SU-DHL-6 (cell line): ENCODE results near the gene CCDC28A.

Experiments used
- EZH2phosphoT487 ChIP-seq: fragments of 200-600 bp; sonication (generic), shearing (Covaris generic); conservative IDR thresholded peaks from 2 replicates; pipeline ENCODE4 v1.6.1; 2018; ENCODE audit warnings: mild to moderate bottlenecking, antibody characterized with exemption, low read length, moderate library complexity, mixed read lengths
- TF ChIP-seq, protein P1 (sequence below): fragments of 200-600 bp; sonication (generic); IDR thresholded peaks from one replicate; pipeline ENCODE4 v1.5.1; 2017; ENCODE audit warnings: antibody characterized with exemption, mild to moderate bottlenecking, low read length, moderate library complexity; ENCODE audit not compliant: insufficient read depth, poor library complexity, severe bottlenecking

DNA sequence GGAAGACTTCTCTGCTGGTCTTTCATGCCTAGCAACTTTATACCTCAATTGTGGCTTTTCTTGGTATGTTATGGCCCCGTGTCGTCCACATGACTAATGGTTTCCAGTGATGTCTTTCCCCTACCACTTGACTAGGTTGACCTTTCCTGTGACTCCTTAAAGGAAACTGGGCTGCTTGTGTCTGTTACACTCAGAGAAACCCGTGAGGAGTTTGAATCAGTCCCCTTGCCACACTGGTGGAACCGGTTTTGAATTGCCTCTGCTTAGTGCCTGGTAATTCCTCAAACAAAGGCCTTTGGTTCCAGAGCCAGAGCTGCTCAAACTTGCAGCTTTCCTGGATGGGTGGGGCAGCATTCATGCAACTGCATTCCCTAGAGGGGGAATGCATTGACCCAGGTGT lies 44.2 kb downstream of the CCDC28A start:
- TF ChIP-seq, protein P1, sequence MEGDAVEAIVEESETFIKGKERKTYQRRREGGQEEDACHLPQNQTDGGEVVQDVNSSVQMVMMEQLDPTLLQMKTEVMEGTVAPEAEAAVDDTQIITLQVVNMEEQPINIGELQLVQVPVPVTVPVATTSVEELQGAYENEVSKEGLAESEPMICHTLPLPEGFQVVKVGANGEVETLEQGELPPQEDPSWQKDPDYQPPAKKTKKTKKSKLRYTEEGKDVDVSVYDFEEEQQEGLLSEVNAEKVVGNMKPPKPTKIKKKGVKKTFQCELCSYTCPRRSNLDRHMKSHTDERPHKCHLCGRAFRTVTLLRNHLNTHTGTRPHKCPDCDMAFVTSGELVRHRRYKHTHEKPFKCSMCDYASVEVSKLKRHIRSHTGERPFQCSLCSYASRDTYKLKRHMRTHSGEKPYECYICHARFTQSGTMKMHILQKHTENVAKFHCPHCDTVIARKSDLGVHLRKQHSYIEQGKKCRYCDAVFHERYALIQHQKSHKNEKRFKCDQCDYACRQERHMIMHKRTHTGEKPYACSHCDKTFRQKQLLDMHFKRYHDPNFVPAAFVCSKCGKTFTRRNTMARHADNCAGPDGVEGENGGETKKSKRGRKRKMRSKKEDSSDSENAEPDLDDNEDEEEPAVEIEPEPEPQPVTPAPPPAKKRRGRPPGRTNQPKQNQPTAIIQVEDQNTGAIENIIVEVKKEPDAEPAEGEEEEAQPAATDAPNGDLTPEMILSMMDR: no peak
- TF ChIP-seq EZH2phosphoT487: no peak
